Mesendoderm (in vitro differentiated cells): ENCODE measurements around the gene PDCD1.

Experiments used
- DNase-seq: peaks from one replicate; pipeline ENCODE4 v3.0.0; 2013
- H2AK5ac ChIP-seq: 2 replicates; pipeline ENCODE4 v1.6.1; 2013; ENCODE audit warnings: low read length, inconsistent platforms
- H2BK120ac ChIP-seq: 2 replicates; pipeline ENCODE4 v1.6.1; 2013; ENCODE audit warnings: low read depth, mild to moderate bottlenecking, low read length, moderate library complexity, mixed read lengths
- H2BK15ac ChIP-seq: replicated peaks from 2 replicates; pipeline ENCODE4 v1.6.1; 2013; ENCODE audit warnings: low read depth, mild to moderate bottlenecking, moderate library complexity
- H2BK5ac ChIP-seq: 2 replicates; pipeline ENCODE4 v1.6.1; 2013; ENCODE audit warnings: low read length, inconsistent platforms
- H3K18ac ChIP-seq: 2 replicates; pipeline ENCODE4 v1.6.1; 2013; ENCODE audit warnings: mild to moderate bottlenecking, low read length, mixed read lengths
- H3K23ac ChIP-seq: one replicate; pipeline ENCODE4 v1.6.1; 2013; ENCODE audit warnings: low read length
- H3K27ac ChIP-seq: 2 replicates; pipeline ENCODE4 v1.5.1; 2013; ENCODE audit warnings: low read depth, mild to moderate bottlenecking, inconsistent platforms, low read length, moderate library complexity
- H3K27me3 ChIP-seq: 2 replicates; pipeline ENCODE4 v1.6.1; 2013; ENCODE audit warnings: low read length, control low read depth, mild to moderate bottlenecking, inconsistent platforms; ENCODE audit not compliant: insufficient read depth, poor library complexity
- H3K36me3 ChIP-seq: 2 replicates; pipeline ENCODE4 v1.6.1; 2013; ENCODE audit warnings: low read length, inconsistent platforms; ENCODE audit not compliant: control insufficient read depth, insufficient read depth
- H3K4ac ChIP-seq: one replicate; pipeline ENCODE4 v1.6.1; 2013; ENCODE audit warnings: low read depth, mild to moderate bottlenecking, low read length, moderate library complexity
- H3K4me1 ChIP-seq: 2 replicates; pipeline ENCODE4 v1.6.1; 2013; ENCODE audit warnings: low read depth, low read length, inconsistent platforms; ENCODE audit not compliant: control insufficient read depth
- H3K4me2 ChIP-seq: 2 replicates; pipeline ENCODE4 v1.6.1; 2013; ENCODE audit warnings: low read length
- H3K4me3 ChIP-seq: 2 replicates; pipeline ENCODE4 v1.5.1; 2013; ENCODE audit warnings: mild to moderate bottlenecking, low read length
- H3K56ac ChIP-seq: one replicate; pipeline ENCODE4 v1.6.1; 2013; ENCODE audit warnings: low read length
- H3K79me1 ChIP-seq: 2 replicates; pipeline ENCODE4 v1.6.1; 2013; ENCODE audit warnings: low read length, inconsistent platforms
- H3K79me2 ChIP-seq: 2 replicates; pipeline ENCODE4 v1.6.1; 2013; ENCODE audit warnings: mild to moderate bottlenecking, low read length; ENCODE audit not compliant: control insufficient read depth, insufficient read depth
- H3K9ac ChIP-seq: 2 replicates; pipeline ENCODE4 v1.6.1; 2013; ENCODE audit warnings: low read length, inconsistent platforms
- H4K5ac ChIP-seq: one replicate; pipeline ENCODE4 v1.6.1; 2013; ENCODE audit warnings: low read length
- H4K8ac ChIP-seq: one replicate; pipeline ENCODE4 v1.6.1; 2013; ENCODE audit warnings: low read depth, mild to moderate bottlenecking, control low read depth, low read length, moderate library complexity
- WGBS: extraction: QIAGEN DNeasy Blood & Tissue Kit; methylation state at CpG from one replicate; pipeline ENCODE4 v1.1.7; 2013; ENCODE audit warnings: low lambda C conversion rate, missing lambda C conversion rate; ENCODE audit not compliant: insufficient coverage; ENCODE audit errors: extremely low coverage; 5-methylcytosine and 5-hydroxymethylcytosine counted together

The PDCD1 gene

GRCh38 chr2:241901018-241901380 lies 42.3 kb upstream of the PDCD1 start:
- Histone ChIP-seq H2BK15ac (no peak overlapping the region), H3K4me3 (no peak overlapping the region)
- whole genome bisulfite sequencing = no CpG with 5 or more reads among the region's 21 CpGs

GRCh38 chr2:241900251-241901017 lies 41.7 kb upstream of the PDCD1 start:
- Histone ChIP-seq H2AK5ac (no peak overlapping the region), H4K5ac (no peak overlapping the region), H3K79me1 (no peaks in the 10 kb centered on the region), H3K9ac (no peak overlapping the region), H3K27ac (no peak overlapping the region), H3K4me2 (no peak overlapping the region), H3K56ac (no peak overlapping the region), H3K27me3 (no peaks in the 10 kb centered on the region), H3K4me1 (peaks cover 2% of the 10 kb centered on the region), H2BK15ac (no peak overlapping the region), H3K23ac (no peak overlapping the region), H3K36me3 (no peaks in the 10 kb centered on the region), H4K8ac (no peak overlapping the region), H2BK120ac (no peak overlapping the region), H3K4ac (no peak overlapping the region), H3K4me3 (no peak overlapping the region), H2BK5ac (no peak overlapping the region), H3K18ac (no peak overlapping the region), H3K79me2 (no peaks in the 10 kb centered on the region)
- no CpG with 5 or more reads among the region's 32 CpGs for WGBS
- DNase-seq = no peak

More at GRCh38 chr2:241901018-241901380, 42.3 kb upstream of the PDCD1 start:
- H3K79me2 ChIP-seq = no peaks in the 10 kb centered on the region
- no peak for DNase-seq
- H2BK120ac ChIP-seq = no peak overlapping the region
- H3K4me2 ChIP-seq = no peak overlapping the region
- H2AK5ac ChIP-seq = no peak overlapping the region
- H3K56ac ChIP-seq = no peak overlapping the region
- peaks cover 2% of the 10 kb centered on the region for H3K4me1 ChIP-seq
- no peak overlapping the region for H3K4ac ChIP-seq
- no peak overlapping the region for H3K27ac ChIP-seq
- H2BK5ac ChIP-seq = no peak overlapping the region
- no peak overlapping the region for H4K8ac ChIP-seq
- H3K27me3 ChIP-seq = no peaks in the 10 kb centered on the region
- H4K5ac ChIP-seq = no peak overlapping the region
- H3K79me1 ChIP-seq = no peaks in the 10 kb centered on the region
- H3K9ac ChIP-seq = no peak overlapping the region
- no peak overlapping the region for H3K18ac ChIP-seq
- no peak overlapping the region for H3K23ac ChIP-seq
- H3K36me3 ChIP-seq = no peaks in the 10 kb centered on the region

- Histone ChIP-seq H2BK5ac (no peak overlapping the region), H3K23ac (no peak overlapping the region), H3K36me3 (no peaks in the 10 kb centered on the region), H3K27ac (no peak overlapping the region), H4K5ac (no peak overlapping the region), H3K4me1 (peaks cover 2% of the 10 kb centered on the region), H2AK5ac (no peak overlapping the region), H3K56ac (no peak overlapping the region), H3K27me3 (no peaks in the 10 kb centered on the region), H3K4ac (no peak overlapping the region), H2BK120ac (no peak overlapping the region), H3K79me1 (no peaks in the 10 kb centered on the region), H2BK15ac (no peak overlapping the region), H4K8ac (no peak overlapping the region), H3K9ac (no peak overlapping the region), H3K79me2 (no peaks in the 10 kb centered on the region), H3K18ac (no peak overlapping the region), H3K4me3 (no peak overlapping the region), H3K4me2 (no peak overlapping the region)
- DNase-seq = no peak
- no CpG with 5 or more reads among the region's 30 CpGs for WGBS
Measured at GRCh38 chr2:241898463-241899270, 40.0 kb upstream of the PDCD1 start.

DNA sequence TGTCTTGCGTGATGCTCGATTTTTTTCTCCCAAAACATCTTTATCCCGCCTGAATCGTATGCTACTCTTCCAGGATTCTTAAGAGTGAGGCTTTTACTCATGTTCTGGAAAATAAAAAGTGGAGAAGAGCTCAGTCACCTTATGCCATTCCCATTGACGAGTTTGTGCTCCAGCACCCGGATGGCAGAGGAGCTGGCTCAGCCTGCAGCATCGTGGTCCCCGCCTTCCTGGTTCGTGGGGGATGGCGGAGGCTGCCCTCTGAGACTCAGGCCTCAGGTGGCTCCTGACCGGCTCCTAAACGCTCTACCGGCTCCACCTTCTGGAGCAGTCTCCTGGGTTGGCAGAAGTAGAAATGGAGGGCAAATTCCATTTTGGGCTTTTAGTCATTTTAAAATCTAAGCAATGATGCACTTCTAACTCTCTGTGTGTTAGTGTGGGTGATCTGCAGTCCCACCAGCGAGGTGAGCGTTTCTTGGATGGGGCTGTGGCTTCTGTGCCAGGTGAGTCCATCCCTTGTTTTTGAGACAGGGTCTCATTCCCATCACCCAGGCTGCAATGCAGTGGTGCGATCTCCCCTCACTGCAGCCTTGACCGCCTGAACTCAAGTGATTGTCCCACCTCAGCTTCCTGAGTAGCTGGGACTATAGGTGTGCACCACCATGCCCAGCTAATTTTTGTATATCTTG lies 38.7 kb upstream of the PDCD1 start:
- Histone ChIP-seq H2AK5ac (no peak overlapping the region), H3K9ac (no peak overlapping the region), H2BK15ac (no peak overlapping the region), H3K79me2 (no peaks in the 10 kb centered on the region), H3K36me3 (no peaks in the 10 kb centered on the region), H3K18ac (no peak overlapping the region), H3K23ac (no peak overlapping the region), H3K79me1 (no peaks in the 10 kb centered on the region), H4K5ac (no peak overlapping the region), H3K4me2 (no peak overlapping the region), H2BK5ac (no peak overlapping the region), H3K27ac (no peak overlapping the region), H4K8ac (no peak overlapping the region), H3K4me1 (peaks cover 2% of the 10 kb centered on the region), H2BK120ac (no peak overlapping the region), H3K27me3 (no peaks in the 10 kb centered on the region), H3K4ac (no peak overlapping the region), H3K56ac (no peak overlapping the region), H3K4me3 (no peak overlapping the region)
- no peak for DNase-seq
- WGBS = no CpG with 5 or more reads among the region's 17 CpGs

- Histone ChIP-seq H2AK5ac (no peak overlapping the region), H3K36me3 (no peaks in the 10 kb centered on the region), H2BK15ac (no peak overlapping the region), H3K23ac (no peak overlapping the region), H3K79me1 (no peaks in the 10 kb centered on the region), H3K9ac (no peak overlapping the region), H4K8ac (no peak overlapping the region), H3K4me2 (no peak overlapping the region), H3K4me1 (peaks cover 2% of the 10 kb centered on the region), H3K4me3 (no peak overlapping the region), H3K27me3 (no peaks in the 10 kb centered on the region), H4K5ac (no peak overlapping the region), H3K56ac (no peak overlapping the region), H3K79me2 (no peaks in the 10 kb centered on the region), H3K18ac (no peak overlapping the region), H3K27ac (no peak overlapping the region), H3K4ac (no peak overlapping the region), H2BK120ac (no peak overlapping the region), H2BK5ac (no peak overlapping the region)
- WGBS = no CpG with 5 or more reads among the region's 10 CpGs
- no peak for DNase-seq
Measured at GRCh38 chr2:241896746-241897201, 38.1 kb upstream of the PDCD1 start.
